Activated T-helper 17 cell treated with anti-CD3 and anti-CD28 coated beads, Interleukin-2, amount 50 U/mL, for 72 hours (primary cell): ENCODE measurements around the gene SREK1. TPM values are rescaled to one million over a fixed set of nuclear protein-coding genes. Genes with fewer than 3 reads are reported as not detected.
A peak's percentile ranks its signal among the peaks of the same experiment; 100 is the strongest.
"Not testable (repeated sequence)": the region's sequence is repeated elsewhere in the genome, so short reads cannot be mapped to it uniquely, and the experiment has no call there.

Experiments
- ATAC-seq: fragments of 150-1000 bp; cut with Tn5 transposase; replicated peaks from 2 replicates; pipeline ENCODE4 v1.10.0; 2021; ENCODE audit warnings: mild to moderate bottlenecking, moderate library complexity
- H3K27ac Mint-ChIP-seq: one replicate; pipeline ENCODE4 v1.8.0; 2022; ENCODE audit warnings: mixed read lengths
- H3K27me3 Mint-ChIP-seq: one replicate; pipeline ENCODE4 v1.8.0; 2022; ENCODE audit warnings: mixed read lengths
- H3K36me3 Mint-ChIP-seq: one replicate; pipeline ENCODE4 v1.8.0; 2022; ENCODE audit warnings: low read depth, mild to moderate bottlenecking, mixed read lengths
- H3K4me1 Mint-ChIP-seq: one replicate; pipeline ENCODE4 v1.8.0; 2022; ENCODE audit warnings: mixed read lengths
- H3K4me3 Mint-ChIP-seq: one replicate; pipeline ENCODE4 v1.8.0; 2022; ENCODE audit warnings: mild to moderate bottlenecking, mixed read lengths
- H3K9me3 Mint-ChIP-seq: one replicate; pipeline ENCODE4 v1.8.0; 2022; ENCODE audit warnings: mixed read lengths
- total RNA-seq, 2 donors: library from RNA; stranded (reverse); gene quantifications; one replicate each; pipeline ENCODE4 v1.2.3, GENCODE V29; 2022

The SREK1 gene
- total RNA-seq, 2 donors from 2014 or later, result 60.0 to 72.4 TPM

- Mint-ChIP-seq H3K4me3 (no peak overlapping the region), H3K9me3 (no peaks in the 10 kb centered on the region), H3K36me3 (peaks cover 88% of the 10 kb centered on the region), H3K4me1 (no peaks in the 10 kb centered on the region), H3K27ac (no peak overlapping the region), H3K27me3 (no peaks in the 10 kb centered on the region)
- no peak for ATAC-seq
These were observed 35.4 kb downstream of the SREK1 start for GRCh38 chr5:66179297-66180051.

- no peak overlapping the region for H3K4me3 Mint-ChIP-seq
- peak; percentile 40 for ATAC-seq
- no peaks in the 10 kb centered on the region for H3K9me3 Mint-ChIP-seq
- no peaks in the 10 kb centered on the region for H3K27me3 Mint-ChIP-seq
- peaks cover 78% of the 10 kb centered on the region for H3K36me3 Mint-ChIP-seq
- no peaks in the 10 kb centered on the region for H3K4me1 Mint-ChIP-seq
- H3K27ac Mint-ChIP-seq, result peak overlapping the region; percentile 67
These were observed 36.4 kb downstream of the SREK1 start for GRCh38 chr5:66180282-66181155.

- Mint-ChIP-seq H3K27me3 (no peaks in the 10 kb centered on the region), H3K36me3 (peaks cover 23% of the 10 kb centered on the region), H3K27ac (no peak overlapping the region), H3K4me1 (no peaks in the 10 kb centered on the region), H3K4me3 (no peak overlapping the region), H3K9me3 (no peaks in the 10 kb centered on the region)
- ATAC-seq, result no peak
These were observed 42.0 kb downstream of the SREK1 start for GRCh38 chr5:66186108-66186507.

GRCh38 chr5:66193419-66193818 lies 49.3 kb downstream of the SREK1 start:
- Mint-ChIP-seq H3K9me3 (no peaks in the 10 kb centered on the region), H3K27ac (no peak overlapping the region), H3K4me3 (no peak overlapping the region), H3K4me1 (no peaks in the 10 kb centered on the region), H3K36me3 (no peaks in the 10 kb centered on the region), H3K27me3 (no peaks in the 10 kb centered on the region)
- ATAC-seq, result no peak

- H3K27ac Mint-ChIP-seq, result no peak overlapping the region
These were observed 53.8 kb downstream of the SREK1 start for GRCh38 chr5:66197764-66198405.

GRCh38 chr5:66198837-66199236 lies 54.7 kb downstream of the SREK1 start:
- Mint-ChIP-seq H3K9me3 (no peaks in the 10 kb centered on the region), H3K4me3 (no peak overlapping the region), H3K27ac (no peak overlapping the region), H3K4me1 (no peaks in the 10 kb centered on the region), H3K36me3 (no peaks in the 10 kb centered on the region), H3K27me3 (no peaks in the 10 kb centered on the region)
- no peak for ATAC-seq

More at GRCh38 chr5:66197764-66198405, 53.8 kb downstream of the SREK1 start:
- no peaks in the 10 kb centered on the region for H3K4me1 Mint-ChIP-seq
- H3K4me3 Mint-ChIP-seq, result no peak overlapping the region
- no peaks in the 10 kb centered on the region for H3K36me3 Mint-ChIP-seq
- no peaks in the 10 kb centered on the region for H3K9me3 Mint-ChIP-seq
- ATAC-seq, result no peak
- no peaks in the 10 kb centered on the region for H3K27me3 Mint-ChIP-seq

- Mint-ChIP-seq H3K4me1 (no peaks in the 10 kb centered on the region), H3K27me3 (no peaks in the 10 kb centered on the region), H3K36me3 (no peaks in the 10 kb centered on the region), H3K27ac (no peak overlapping the region), H3K9me3 (no peaks in the 10 kb centered on the region), H3K4me3 (no peak overlapping the region)
- ATAC-seq, result no peak
These were observed 59.4 kb downstream of the SREK1 start for GRCh38 chr5:66203531-66203930.

- Mint-ChIP-seq H3K9me3 (no peaks in the 10 kb centered on the region), H3K36me3 (no peaks in the 10 kb centered on the region), H3K27me3 (no peaks in the 10 kb centered on the region), H3K4me3 (no peak overlapping the region), H3K4me1 (no peaks in the 10 kb centered on the region), H3K27ac (no peak overlapping the region)
- no peak for ATAC-seq
These were observed 62.4 kb downstream of the SREK1 start for GRCh38 chr5:66206465-66206864.

GRCh38 chr5:66207800-66208561 lies 63.9 kb downstream of the SREK1 start:
- Mint-ChIP-seq H3K4me1 (no peaks in the 10 kb centered on the region), H3K36me3 (no peaks in the 10 kb centered on the region), H3K4me3 (no peak overlapping the region), H3K9me3 (no peaks in the 10 kb centered on the region), H3K27me3 (no peaks in the 10 kb centered on the region), H3K27ac (no peak overlapping the region)
- ATAC-seq, result no peak

GRCh38 chr5:66209350-66209749 lies 65.2 kb downstream of the SREK1 start:
- no peak overlapping the region for H3K27ac Mint-ChIP-seq
- no peak overlapping the region for H3K4me3 Mint-ChIP-seq
- H3K27me3 Mint-ChIP-seq, result no peaks in the 10 kb centered on the region
- no peaks in the 10 kb centered on the region for H3K4me1 Mint-ChIP-seq
- no peaks in the 10 kb centered on the region for H3K36me3 Mint-ChIP-seq
- no peaks in the 10 kb centered on the region for H3K9me3 Mint-ChIP-seq
- no peak for ATAC-seq

- no peak for ATAC-seq
- Mint-ChIP-seq H3K4me3 (no peak overlapping the region), H3K27me3 (no peaks in the 10 kb centered on the region), H3K4me1 (no peaks in the 10 kb centered on the region), H3K27ac (no peak overlapping the region), H3K9me3 (no peaks in the 10 kb centered on the region), H3K36me3 (no peaks in the 10 kb centered on the region)
These were observed 65.7 kb downstream of the SREK1 start for GRCh38 chr5:66209794-66210193.

GRCh38 chr5:66213533-66213932 lies 69.4 kb downstream of the SREK1 start:
- ATAC-seq, result no peak
- no peak overlapping the region for H3K27ac Mint-ChIP-seq
- H3K36me3 Mint-ChIP-seq, result no peaks in the 10 kb centered on the region
- no peaks in the 10 kb centered on the region for H3K27me3 Mint-ChIP-seq
- no peak overlapping the region for H3K4me3 Mint-ChIP-seq
- no peaks in the 10 kb centered on the region for H3K4me1 Mint-ChIP-seq
- no peaks in the 10 kb centered on the region for H3K9me3 Mint-ChIP-seq

GRCh38 chr5:66222455-66222854 lies 78.4 kb downstream of the SREK1 start:
- H3K4me1 Mint-ChIP-seq, result no peaks in the 10 kb centered on the region
- H3K27ac Mint-ChIP-seq, result no peak overlapping the region
- H3K4me3 Mint-ChIP-seq, result no peak overlapping the region
- no peaks in the 10 kb centered on the region for H3K27me3 Mint-ChIP-seq
- no peak for ATAC-seq
- peaks cover 7% of the 10 kb centered on the region for H3K9me3 Mint-ChIP-seq
- H3K36me3 Mint-ChIP-seq, result no peaks in the 10 kb centered on the region

- H3K4me1 Mint-ChIP-seq, H3K9me3 Mint-ChIP-seq, H3K27ac Mint-ChIP-seq, H3K36me3 Mint-ChIP-seq, ATAC-seq, H3K4me3 Mint-ChIP-seq, H3K27me3 Mint-ChIP-seq: not testable (repeated sequence)
These were observed 78.8 kb downstream of the SREK1 start for GRCh38 chr5:66222896-66223295.
